A549 (cell line): Measurements from ENCODE around the gene NLRP1.

Experiments used
- CHD2 ChIP-seq: fragments of 150-350 bp; IDR thresholded peaks from 2 replicates; pipeline ENCODE4 v1.6.1; 2014; ENCODE audit warnings: low read length; ENCODE audit not compliant: partially characterized antibody
- CHD4 ChIP-seq: fragments of 200-600 bp; sonication (generic); IDR thresholded peaks from 2 replicates; pipeline ENCODE4 v1.6.1; 2016; ENCODE audit warnings: antibody characterized with exemption, mild to moderate bottlenecking, borderline replicate concordance
- CTCF ChIP-seq: fragments of >200 bp; sonication (Bioruptor Twin); formaldehyde crosslinking; IDR thresholded peaks from 3 replicates; pipeline ENCODE4 v1.5.1; 2016
- KDM5A ChIP-seq: fragments of 200-600 bp; sonication (generic); IDR thresholded peaks from 2 replicates; pipeline ENCODE4 v1.6.1; 2016; ENCODE audit warnings: antibody characterized with exemption, mild to moderate bottlenecking
- MAZ ChIP-seq: fragments of 150-350 bp; IDR thresholded peaks from 2 replicates; pipeline ENCODE4 v1.6.1; 2014; ENCODE audit warnings: antibody characterized with exemption, low read depth, low read length, borderline replicate concordance
- POLR2A ChIP-seq: IDR thresholded peaks from 2 replicates; pipeline ENCODE4 v1.6.1; 2012; ENCODE audit warnings: mild to moderate bottlenecking, low read length
- SMC3 ChIP-seq: fragments of >200 bp; sonication (Bioruptor Twin); formaldehyde crosslinking; IDR thresholded peaks from 3 replicates; pipeline ENCODE4 v1.6.1; 2018; ENCODE audit warnings: inconsistent platforms

DNA sequence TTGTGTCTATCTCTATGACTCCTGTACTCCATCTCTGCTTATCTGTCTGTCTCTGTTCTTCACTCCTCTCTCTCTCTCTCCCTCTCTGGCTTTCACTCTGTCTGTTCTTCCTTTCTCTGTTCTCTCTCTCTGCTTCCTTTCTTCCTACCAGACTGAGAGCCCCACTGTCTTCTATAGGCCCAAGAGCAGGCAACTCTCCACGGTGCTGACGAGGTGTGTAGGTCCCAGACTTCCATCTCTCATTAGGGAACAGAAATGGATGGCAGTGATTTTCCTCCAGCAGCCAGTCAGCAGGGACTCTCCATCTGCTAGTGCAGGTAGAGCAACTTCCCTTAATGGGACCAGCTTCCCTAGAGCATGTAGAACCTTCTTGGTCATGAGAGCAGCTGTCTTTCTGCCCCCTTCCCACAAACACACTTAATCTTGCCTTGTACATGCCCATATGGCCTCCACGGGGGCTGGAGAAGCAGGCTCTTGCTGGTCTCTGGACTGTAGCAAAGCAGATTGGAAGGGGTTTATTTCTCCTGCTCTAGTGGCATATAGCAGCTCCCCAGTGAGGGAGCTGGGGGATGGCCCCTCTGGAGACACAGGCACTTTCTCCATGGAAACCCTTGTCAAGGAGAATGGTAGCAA lies 47.8 kb upstream of the NLRP1 start:
- no peak for TF ChIP-seq CTCF
- no peak for TF ChIP-seq KDM5A
- TF ChIP-seq SMC3: no peak
- no peak for TF ChIP-seq CHD4
- TF ChIP-seq MAZ: no peak
- no peak for TF ChIP-seq CHD2
- no peak for TF ChIP-seq POLR2A
